H1 (cell line): ENCODE results near the gene NKX6-1. TPM values are rescaled to one million over a fixed set of nuclear protein-coding genes. Genes with fewer than 3 reads are reported as not detected.

Experiments used
- BCL11A ChIP-seq, 2 experiments: IDR thresholded peaks; one replicate each; pipeline ENCODE4 v1.6.1; 2011; ENCODE audit warnings: low read depth in 2 of 2, low read length in 2 of 2, mild to moderate bottlenecking in 2 of 2
- CTBP2 ChIP-seq: IDR thresholded peaks from 2 replicates; pipeline ENCODE4 v1.7.0; 2011; ENCODE audit warnings: borderline replicate concordance, mild to moderate bottlenecking, moderate library complexity, mixed read lengths, low read length; ENCODE audit not compliant: insufficient read depth, insufficient read length
- EGR1 ChIP-seq: IDR thresholded peaks from 2 replicates; pipeline ENCODE4 v1.6.1; 2011; ENCODE audit warnings: low read depth, low read length, borderline replicate concordance
- EZH2 ChIP-seq: fragments of 200-600 bp; sonication (generic); IDR thresholded peaks from 2 replicates; pipeline ENCODE4 v1.7.1; 2012; ENCODE audit warnings: low read depth, mild to moderate bottlenecking, moderate library complexity, low read length, inconsistent platforms; ENCODE audit not compliant: severe bottlenecking
- RNF2 ChIP-seq: fragments of 200-900, 300-1000 bp; sonication (generic); IDR thresholded peaks from 2 replicates; pipeline ENCODE4 v1.7.1; 2016; ENCODE audit warnings: borderline replicate concordance, low read depth, mild to moderate bottlenecking, antibody characterized with exemption, low read length; ENCODE audit not compliant: poor library complexity, severe bottlenecking; ENCODE audit errors: missing control alignments
- RXRA ChIP-seq: IDR thresholded peaks from 2 replicates; pipeline ENCODE4 v1.6.1; 2011; ENCODE audit warnings: low read depth, mild to moderate bottlenecking, low read length, moderate library complexity; ENCODE audit not compliant: insufficient read depth
- SP1 ChIP-seq: IDR thresholded peaks from 2 replicates; pipeline ENCODE4 v1.6.1; 2011; ENCODE audit warnings: low read depth, low read length
- SRF ChIP-seq: IDR thresholded peaks from 2 replicates; pipeline ENCODE4 v1.6.1; 2011; ENCODE audit warnings: mild to moderate bottlenecking, low read depth, low read length, moderate library complexity
- polyA plus RNA-seq, 7 experiments: library from polyadenylated mRNA; depleted of rRNA in 3 of 7; stranded (reverse) in 5 of 7; unstranded in 2 of 7; fragments of >200 nt in 5 of 7; fragments of 200-250 nt in 2 of 7; gene quantifications; 1 replicate in 5 of 7; 2 replicates in 1 of 7; 4 replicates in 1 of 7; pipeline versions ENCODE4 v1.2.1 to v1.2.3, GENCODE V29; 2011 to 2013; ENCODE audit warnings: missing spikeins in 2 of 7, mixed read lengths in 2 of 7
- total RNA-seq: library from RNA; stranded (reverse); fragmentation: NEBNext Ultra II Directional; extraction: Animal tissue kit (Norgen Biotek cat#: 25700); gene quantifications from 2 replicates; pipeline ENCODE4 v1.2.1, GENCODE V29; 2021

The NKX6-1 gene
- total and polyA plus RNA-seq, 2 of the 8 experiments (the other 6 are each of a cell fraction or from before 2014, with no cell fraction given) = 0.03 to 0.45 TPM

- TF ChIP-seq RNF2 (peak; percentile 82), RXRA (no peak), EGR1 (no peak), BCL11A (IDR thresholded peaks at IDR 0.05; ENCODE audit: low read depth in 2 of 2, low read length in 2 of 2) (no peak), EZH2 (peak; percentile 84), SP1 (no peak), CTBP2 (no peak), SRF (no peak)
Measured at GRCh38 chr4:84500386-84501201, 1.5 kb upstream of the NKX6-1 start (continued).
